Measurements from ENCODE around the gene TASOR2. TPM values are rescaled to one million over a fixed set of nuclear protein-coding genes. Genes with fewer than 3 reads are reported as not detected.

The TASOR2 gene
- polyA plus RNA-seq (26.1 and 28.6 TPM in 2 replicates), polyA minus RNA-seq (79.9 and 104 TPM in 2 replicates)

- TF ChIP-seq REST (IDR thresholded peaks at IDR 0.05; ENCODE audit: borderline replicate concordance) (peak; percentile 41), RAD21 (conservative IDR thresholded peaks at IDR 0.05) (no peak), TAF1 (IDR thresholded peaks at IDR 0.05; ENCODE audit: low read depth) (no peak), EP300 (conservative IDR thresholded peaks at IDR 0.05; ENCODE audit: poor library complexity, severe bottlenecking) (no peak), EZH2 (IDR thresholded peaks at IDR 0.05; ENCODE audit: borderline replicate concordance, insufficient read depth, low read length, poor library complexity, severe bottlenecking) (no peak), MXI1 (conservative IDR thresholded peaks at IDR 0.05; ENCODE audit: poor library complexity, severe bottlenecking) (peak; percentile 99), POLR2AphosphoS5 (IDR thresholded peaks at IDR 0.05) (peak; percentile 72), CTCF (IDR thresholded peaks at IDR 0.05; ENCODE audit: poor library complexity, severe bottlenecking) (peak; percentile 5), SMC3 (conservative IDR thresholded peaks at IDR 0.05; ENCODE audit: poor library complexity) (no peak)
- H3K27ac ChIP-seq (ENCODE audit: low read length): peak within 1 kb of the TSS; percentile 63
- H2AFZ ChIP-seq (ENCODE audit: low read depth, low read length): peak within 1 kb of the TSS; percentile 94
These were observed at the start of gene TASOR2 for GRCh38 chr10:5684318-5684970. TASOR2 (plus strand) TSS chr10:5684838; CDS start chr10:5720643, 35,805 bp downstream.

GRCh38 chr10:5634918-5635317, 49.7 kb upstream of the TASOR2 start:
- Histone ChIP-seq H4K20me1 (ENCODE audit: insufficient read depth) (no peaks in the 10 kb centered on the region), H3K4me2 (ENCODE audit: low read length) (no peak overlapping the region), H2AFZ (ENCODE audit: low read depth, low read length) (no peak overlapping the region), H3K4me3 (ENCODE audit: low read length) (no peak overlapping the region), H3K79me2 (replicated peaks; ENCODE audit: insufficient read depth, low read length) (no peaks in the 10 kb centered on the region), H3K27ac (ENCODE audit: low read length) (no peak overlapping the region), H3K36me3 (ENCODE audit: insufficient read depth, low read length) (no peaks in the 10 kb centered on the region), H3K9me3 (ENCODE audit: low read length) (no peaks in the 10 kb centered on the region), H3F3A (ENCODE audit: insufficient read depth, low read length, poor library complexity, severe bottlenecking) (no peaks in the 10 kb centered on the region), H3K9me2 (ENCODE audit: insufficient read depth, low read length) (no peaks in the 10 kb centered on the region), H3K9ac (ENCODE audit: low read length) (no peak overlapping the region), H3K27me3 (ENCODE audit: insufficient read depth, low read depth, low read length) (no peaks in the 10 kb centered on the region)
- no peak for TF ChIP-seq REST (IDR thresholded peaks at IDR 0.05; ENCODE audit: borderline replicate concordance)
- no peak for TF ChIP-seq EZH2 (IDR thresholded peaks at IDR 0.05; ENCODE audit: borderline replicate concordance, insufficient read depth, low read length, poor library complexity, severe bottlenecking)
- no peak for TF ChIP-seq SMC3 (conservative IDR thresholded peaks at IDR 0.05; ENCODE audit: poor library complexity)
- TF ChIP-seq POLR2AphosphoS5 (IDR thresholded peaks at IDR 0.05): no peak
- no peak for TF ChIP-seq TAF1 (IDR thresholded peaks at IDR 0.05; ENCODE audit: low read depth)
- TF ChIP-seq MXI1 (conservative IDR thresholded peaks at IDR 0.05; ENCODE audit: poor library complexity, severe bottlenecking): no peak
- TF ChIP-seq CTCF (IDR thresholded peaks at IDR 0.05; ENCODE audit: poor library complexity, severe bottlenecking): no peak
- no peak for TF ChIP-seq RAD21 (conservative IDR thresholded peaks at IDR 0.05)
- no peak for TF ChIP-seq EP300 (conservative IDR thresholded peaks at IDR 0.05; ENCODE audit: poor library complexity, severe bottlenecking)

More at GRCh38 chr10:5684318-5684970, at the start of gene TASOR2:
- Histone ChIP-seq H3K9me2 (ENCODE audit: insufficient read depth, low read length) (no peaks in the 10 kb centered on the region), H3K9me3 (ENCODE audit: low read length) (no peaks in the 10 kb centered on the region), H3K79me2 (replicated peaks; ENCODE audit: insufficient read depth, low read length) (peaks cover 33% of the 10 kb centered on the region), H3K27me3 (ENCODE audit: insufficient read depth, low read depth, low read length) (no peaks in the 10 kb centered on the region), H3K4me3 (ENCODE audit: low read length) (peak within 1 kb of the TSS; percentile 95), H3F3A (ENCODE audit: insufficient read depth, low read length, poor library complexity, severe bottlenecking) (no peaks in the 10 kb centered on the region), H4K20me1 (ENCODE audit: insufficient read depth) (no peaks in the 10 kb centered on the region), H3K4me2 (ENCODE audit: low read length) (peak within 1 kb of the TSS; percentile 95), H3K36me3 (ENCODE audit: insufficient read depth, low read length) (no peaks in the 10 kb centered on the region), H3K9ac (ENCODE audit: low read length) (peak within 1 kb of the TSS; percentile 64)
